NCI-H2107 (cell line): ENCODE results near the gene IQSEC1.

Source experiments
- DNase-seq: peaks from one replicate; lab custom pipeline; 2025; lab: John Stamatoyannopoulos, UW

The IQSEC1 gene

GRCh38 chr3:13073326-13074005 is at the start of gene IQSEC1:
Gene IQSEC1, minus strand, starts transcription at chr3:13073429. Its CDS starts 415 bp downstream, at chr3:13073014.
- DNase-seq: no peak

GRCh38 chr3:13122081-13123012 is 49.1 kb upstream of the IQSEC1 start:
- no peak for DNase-seq

- DNase-seq: no peak
Observed at GRCh38 chr3:13121553-13122001, 48.3 kb upstream of the IQSEC1 start.

- no peak for DNase-seq
Observed at GRCh38 chr3:13120928-13121552, 47.8 kb upstream of the IQSEC1 start.

- DNase-seq: no peak
Observed at GRCh38 chr3:13120289-13120927, 47.2 kb upstream of the IQSEC1 start.

- DNase-seq: no peak
Observed at GRCh38 chr3:13119471-13120220, 46.4 kb upstream of the IQSEC1 start.

GRCh38 chr3:13116426-13116825 is 43.2 kb upstream of the IQSEC1 start:
- DNase-seq: no peak

- no peak for DNase-seq
Observed at GRCh38 chr3:13115991-13116390, 42.8 kb upstream of the IQSEC1 start.

GRCh38 chr3:13115576-13115910 is 42.3 kb upstream of the IQSEC1 start:
- no peak for DNase-seq

GRCh38 chr3:13114811-13115575 is 41.8 kb upstream of the IQSEC1 start:
- no peak for DNase-seq

- no peak for DNase-seq
Observed at GRCh38 chr3:13113346-13114330, 40.4 kb upstream of the IQSEC1 start.

- no peak for DNase-seq
Observed at GRCh38 chr3:13112521-13113345, 39.5 kb upstream of the IQSEC1 start.

GRCh38 chr3:13111873-13112520 is 38.8 kb upstream of the IQSEC1 start:
- DNase-seq: no peak

- DNase-seq: no peak
Observed at GRCh38 chr3:13111173-13111872, 38.1 kb upstream of the IQSEC1 start.

GRCh38 chr3:13110678-13111116 is 37.5 kb upstream of the IQSEC1 start:
- no peak for DNase-seq

GRCh38 chr3:13109516-13109915 is 36.3 kb upstream of the IQSEC1 start:
- no peak for DNase-seq

GRCh38 chr3:13108861-13109260 is 35.6 kb upstream of the IQSEC1 start:
- DNase-seq: no peak
